Measurements from ENCODE around the gene IRF4.

DNA sequence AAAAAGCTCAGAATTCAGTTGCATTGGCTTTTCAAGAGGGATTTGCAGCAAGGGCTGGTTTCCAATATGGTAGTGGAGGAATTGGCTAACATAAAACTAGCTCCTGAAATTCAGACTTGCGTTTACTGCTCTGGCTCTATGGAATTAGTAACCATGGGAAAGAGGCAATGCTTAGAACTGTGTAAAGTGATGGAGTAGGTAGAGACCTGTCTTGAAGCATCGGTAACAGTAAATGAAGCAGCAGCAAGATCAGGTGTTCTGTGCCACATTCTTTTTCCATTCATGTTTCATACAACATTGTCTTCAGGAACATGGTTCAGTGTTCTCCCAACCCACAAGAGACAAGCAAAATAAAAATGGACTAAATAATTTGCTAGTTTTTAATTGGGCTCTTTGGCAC lies 6.5 kb downstream of the IRF4 start:
- TF ChIP-seq CTCF (conservative IDR thresholded peaks at IDR 0.05; ENCODE audit: low read length) (no peak), EZH2phosphoT487 (IDR thresholded peaks at IDR 0.05; ENCODE audit: borderline replicate concordance, low read depth, low read length) (no peak)

Measured in OCI-LY7 (cell line).